Sigmoid colon (tissue), 4 donors: Measurements from ENCODE around the gene DZIP3.
"Not testable (repeated sequence)": the region's sequence is repeated elsewhere in the genome, so short reads cannot be mapped to it uniquely, and the experiment has no call there.

Experiments used
- EP300 ChIP-seq, 4 donors: sonication (generic); formaldehyde crosslinking; IDR thresholded peaks; one replicate each; pipeline ENCODE4 v1.6.1; 2017; ENCODE audit warnings: antibody characterized with exemption in 4 of 4
- POLR2A ChIP-seq, 2 donors: fragments of 450-650 bp; IDR thresholded peaks; one replicate each; pipeline ENCODE4 v1.6.1; 2016; ENCODE audit warnings: antibody characterized with exemption in 2 of 2, mild to moderate bottlenecking in 2 of 2, moderate library complexity in 2 of 2
- POLR2AphosphoS5 ChIP-seq, 4 donors: sonication (generic); formaldehyde crosslinking; IDR thresholded peaks; one replicate each; pipeline ENCODE4 v1.6.1; 2017; ENCODE audit warnings: antibody characterized with exemption in 4 of 4
- TF ChIP-seq, protein P1 (sequence below), 4 experiments: fragments of 450-650 bp in 3 of 4; fragments of 200-600 bp in 1 of 4; IDR thresholded peaks; one replicate each; pipeline ENCODE4 v1.5.1; 2016 to 2019; ENCODE audit warnings: antibody characterized with exemption in 4 of 4, mild to moderate bottlenecking in 3 of 4, moderate library complexity in 2 of 4

DNA sequence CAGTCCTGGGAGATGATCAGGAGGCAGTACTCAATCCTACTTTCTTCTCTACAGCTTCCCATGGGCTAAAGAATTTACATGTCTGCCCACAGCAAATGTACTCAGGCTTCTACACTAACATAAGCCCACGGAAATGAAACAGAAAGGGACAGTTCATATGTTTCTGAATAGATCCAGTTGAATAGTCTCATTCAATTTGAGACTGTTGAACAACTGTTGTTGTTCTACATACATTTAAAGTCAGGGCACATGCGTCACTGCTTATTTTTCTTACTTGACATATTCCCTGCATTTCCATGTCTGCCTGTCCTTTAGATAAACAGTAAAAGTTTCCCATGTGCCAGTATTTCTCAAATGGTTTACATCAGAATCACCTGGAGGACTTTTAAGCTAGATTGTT, 102.8 kb downstream of the DZIP3 start:
- not testable (repeated sequence) for TF ChIP-seq EP300, POLR2A, POLR2AphosphoS5 (IDR thresholded peaks at IDR 0.05)
- TF ChIP-seq, protein P1, sequence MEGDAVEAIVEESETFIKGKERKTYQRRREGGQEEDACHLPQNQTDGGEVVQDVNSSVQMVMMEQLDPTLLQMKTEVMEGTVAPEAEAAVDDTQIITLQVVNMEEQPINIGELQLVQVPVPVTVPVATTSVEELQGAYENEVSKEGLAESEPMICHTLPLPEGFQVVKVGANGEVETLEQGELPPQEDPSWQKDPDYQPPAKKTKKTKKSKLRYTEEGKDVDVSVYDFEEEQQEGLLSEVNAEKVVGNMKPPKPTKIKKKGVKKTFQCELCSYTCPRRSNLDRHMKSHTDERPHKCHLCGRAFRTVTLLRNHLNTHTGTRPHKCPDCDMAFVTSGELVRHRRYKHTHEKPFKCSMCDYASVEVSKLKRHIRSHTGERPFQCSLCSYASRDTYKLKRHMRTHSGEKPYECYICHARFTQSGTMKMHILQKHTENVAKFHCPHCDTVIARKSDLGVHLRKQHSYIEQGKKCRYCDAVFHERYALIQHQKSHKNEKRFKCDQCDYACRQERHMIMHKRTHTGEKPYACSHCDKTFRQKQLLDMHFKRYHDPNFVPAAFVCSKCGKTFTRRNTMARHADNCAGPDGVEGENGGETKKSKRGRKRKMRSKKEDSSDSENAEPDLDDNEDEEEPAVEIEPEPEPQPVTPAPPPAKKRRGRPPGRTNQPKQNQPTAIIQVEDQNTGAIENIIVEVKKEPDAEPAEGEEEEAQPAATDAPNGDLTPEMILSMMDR (IDR thresholded peaks at IDR 0.05) = not testable (repeated sequence)
